Fibroblast of lung (primary cell): ENCODE measurements around the gene GRIPAP1.

Experiments
- EZH2 ChIP-seq: IDR thresholded peaks from 2 replicates; pipeline ENCODE4 v1.5.1; 2012; ENCODE audit warnings: low read length, control low read depth, mild to moderate bottlenecking; ENCODE audit errors: missing control alignments
- TF ChIP-seq, protein P1 (sequence below), 2 donors: IDR thresholded peaks in 1 of 2; conservative IDR thresholded peaks in 1 of 2; 1 replicate in 1 of 2; 2 replicates in 1 of 2; pipeline ENCODE4 v1.5.1; 2011 to 2012; ENCODE audit warnings: low read length in 2 of 2, control low read depth in 1 of 2, inconsistent platforms in 1 of 2, low read depth in 1 of 2, mild to moderate bottlenecking in 1 of 2

- TF ChIP-seq, protein P1, sequence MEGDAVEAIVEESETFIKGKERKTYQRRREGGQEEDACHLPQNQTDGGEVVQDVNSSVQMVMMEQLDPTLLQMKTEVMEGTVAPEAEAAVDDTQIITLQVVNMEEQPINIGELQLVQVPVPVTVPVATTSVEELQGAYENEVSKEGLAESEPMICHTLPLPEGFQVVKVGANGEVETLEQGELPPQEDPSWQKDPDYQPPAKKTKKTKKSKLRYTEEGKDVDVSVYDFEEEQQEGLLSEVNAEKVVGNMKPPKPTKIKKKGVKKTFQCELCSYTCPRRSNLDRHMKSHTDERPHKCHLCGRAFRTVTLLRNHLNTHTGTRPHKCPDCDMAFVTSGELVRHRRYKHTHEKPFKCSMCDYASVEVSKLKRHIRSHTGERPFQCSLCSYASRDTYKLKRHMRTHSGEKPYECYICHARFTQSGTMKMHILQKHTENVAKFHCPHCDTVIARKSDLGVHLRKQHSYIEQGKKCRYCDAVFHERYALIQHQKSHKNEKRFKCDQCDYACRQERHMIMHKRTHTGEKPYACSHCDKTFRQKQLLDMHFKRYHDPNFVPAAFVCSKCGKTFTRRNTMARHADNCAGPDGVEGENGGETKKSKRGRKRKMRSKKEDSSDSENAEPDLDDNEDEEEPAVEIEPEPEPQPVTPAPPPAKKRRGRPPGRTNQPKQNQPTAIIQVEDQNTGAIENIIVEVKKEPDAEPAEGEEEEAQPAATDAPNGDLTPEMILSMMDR (conservative IDR thresholded peaks at IDR 0.05 in 1 of 2, IDR thresholded peaks at IDR 0.05 in 1 of 2; ENCODE audit: low read depth in 1 of 2, low read length in 2 of 2), result no peak
- no peak for TF ChIP-seq EZH2
Measured at GRCh38 chrX:49030283-49030682, 28.2 kb upstream of the GRIPAP1 start.
